ENCODE measurements around the gene GNAT2. TPM values are rescaled to one million over a fixed set of nuclear protein-coding genes. Genes with fewer than 3 reads are reported as not detected.
A peak's percentile ranks its signal among the peaks of the same experiment; 100 is the strongest.

Gene GNAT2
- polyA plus RNA-seq, 1 experiment = 0.06 TPM

DNA sequence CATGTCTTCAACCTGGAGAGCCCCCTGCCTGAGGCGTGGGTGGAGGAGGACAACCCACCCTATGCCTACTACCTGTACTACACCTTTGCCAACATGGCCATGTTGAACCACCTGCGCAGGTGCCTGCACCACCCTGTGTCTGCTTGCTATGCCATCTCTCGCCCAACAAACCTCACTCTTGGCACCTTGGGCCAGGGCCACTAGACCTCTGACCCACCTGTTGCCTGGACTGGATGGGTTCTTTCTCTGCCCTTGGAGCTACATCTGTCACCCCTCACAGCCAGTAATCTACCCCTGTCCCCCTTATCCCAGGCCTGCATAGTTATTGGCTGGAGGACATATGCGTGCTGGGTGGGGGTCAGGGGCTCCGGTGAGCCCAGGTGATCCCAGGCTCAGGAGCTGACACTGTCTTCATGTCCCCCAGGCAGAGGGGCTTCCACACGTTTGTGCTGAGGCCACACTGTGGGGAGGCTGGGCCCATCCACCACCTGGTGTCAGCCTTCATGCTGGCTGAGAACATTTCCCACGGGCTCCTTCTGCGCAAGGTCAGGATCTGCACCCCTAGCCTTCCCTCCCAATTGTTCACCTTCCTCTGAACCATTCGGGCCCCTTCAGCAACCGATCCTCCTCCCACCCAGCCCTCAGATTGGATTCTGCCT lies 10.1 kb upstream of the GNAT2 start:
- Histone ChIP-seq H3K9me3 (ENCODE audit: control insufficient read depth, insufficient read depth, low read length) (no peaks in the 10 kb centered on the region; the same call in 1 of the 2 replicates), H3K4me3 (ENCODE audit: low read depth, low read length) (no peak overlapping the region), H3K27ac (ENCODE audit: low read depth, low read length) (no peak overlapping the region), H3K27me3 (ENCODE audit: control insufficient read depth, insufficient read depth, low read length) (no peaks in the 10 kb centered on the region)
- TF ChIP-seq, protein P1, sequence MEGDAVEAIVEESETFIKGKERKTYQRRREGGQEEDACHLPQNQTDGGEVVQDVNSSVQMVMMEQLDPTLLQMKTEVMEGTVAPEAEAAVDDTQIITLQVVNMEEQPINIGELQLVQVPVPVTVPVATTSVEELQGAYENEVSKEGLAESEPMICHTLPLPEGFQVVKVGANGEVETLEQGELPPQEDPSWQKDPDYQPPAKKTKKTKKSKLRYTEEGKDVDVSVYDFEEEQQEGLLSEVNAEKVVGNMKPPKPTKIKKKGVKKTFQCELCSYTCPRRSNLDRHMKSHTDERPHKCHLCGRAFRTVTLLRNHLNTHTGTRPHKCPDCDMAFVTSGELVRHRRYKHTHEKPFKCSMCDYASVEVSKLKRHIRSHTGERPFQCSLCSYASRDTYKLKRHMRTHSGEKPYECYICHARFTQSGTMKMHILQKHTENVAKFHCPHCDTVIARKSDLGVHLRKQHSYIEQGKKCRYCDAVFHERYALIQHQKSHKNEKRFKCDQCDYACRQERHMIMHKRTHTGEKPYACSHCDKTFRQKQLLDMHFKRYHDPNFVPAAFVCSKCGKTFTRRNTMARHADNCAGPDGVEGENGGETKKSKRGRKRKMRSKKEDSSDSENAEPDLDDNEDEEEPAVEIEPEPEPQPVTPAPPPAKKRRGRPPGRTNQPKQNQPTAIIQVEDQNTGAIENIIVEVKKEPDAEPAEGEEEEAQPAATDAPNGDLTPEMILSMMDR (IDR thresholded peaks at IDR 0.05; ENCODE audit: low read depth, low read length) = no peak
- ChIA-PET POLR2A (interaction anchor here (1.3 kb wide), 1 partner anchor 81 kb away, joined by 6 read pairs; the partner anchor contains the start of gene GNAI3), CTCF (interaction anchor here (1.2 to 8.9 kb wide), 8 partner anchors 9 to 84 kb away, joined by 3 to 64 read pairs (median 7); partner anchors contain the start of gene GNAI3)
- DNase-seq (ENCODE audit: low read depth, low spot score) = no peak

DNA sequence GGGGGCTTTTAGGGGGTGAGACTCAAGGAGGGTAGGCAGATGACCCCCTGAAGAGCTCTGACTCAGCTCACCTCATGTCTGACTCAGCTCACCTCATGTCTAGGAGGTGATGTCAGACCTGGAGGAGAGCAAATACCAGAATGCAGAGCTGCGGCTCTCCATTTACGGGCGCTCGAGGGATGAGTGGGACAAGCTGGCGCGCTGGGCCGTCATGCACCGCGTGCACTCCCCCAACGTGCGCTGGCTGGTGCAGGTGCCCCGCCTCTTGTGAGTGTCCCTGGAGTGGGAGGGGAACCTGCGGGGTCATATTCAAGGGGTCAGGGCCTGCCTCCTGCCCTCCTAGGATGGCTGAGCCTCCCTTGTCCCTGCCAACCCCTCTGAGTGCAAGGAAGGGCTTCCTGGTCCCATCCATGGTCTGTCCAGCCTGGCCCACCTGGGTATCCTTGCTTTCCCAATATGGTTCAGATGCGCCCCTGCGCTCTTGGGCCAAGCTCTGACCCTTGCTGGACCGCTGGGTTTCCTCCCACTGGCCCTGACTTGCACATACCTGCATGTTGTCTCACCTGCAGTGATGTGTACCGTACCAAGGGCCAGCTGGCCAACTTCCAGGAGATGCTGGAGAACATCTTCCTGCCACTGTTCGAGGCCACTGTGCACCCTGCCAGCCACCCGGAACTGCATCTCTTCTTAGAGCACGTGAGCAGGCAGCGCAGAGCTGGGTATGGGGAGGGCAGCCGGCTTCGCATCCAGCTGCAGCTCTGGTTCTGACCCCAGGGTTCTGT lies 9.3 kb upstream of the GNAT2 start:
- no peak for DNase-seq (ENCODE audit: low read depth, low spot score)
- TF ChIP-seq, protein P1 (IDR thresholded peaks at IDR 0.05; ENCODE audit: low read depth, low read length) = no peak
- ChIA-PET CTCF (interaction anchor here (1.4 to 8.9 kb wide), 5 partner anchors 10 to 83 kb away, joined by 3 to 64 read pairs (median 17); partner anchors contain the start of gene GNAI3), POLR2A (interaction anchor here (1.3 kb wide), 1 partner anchor 81 kb away, joined by 6 read pairs; the partner anchor contains the start of gene GNAI3)
- Histone ChIP-seq H3K27me3 (ENCODE audit: control insufficient read depth, insufficient read depth, low read length) (no peaks in the 10 kb centered on the region), H3K4me3 (ENCODE audit: low read depth, low read length) (no peak overlapping the region), H3K9me3 (ENCODE audit: control insufficient read depth, insufficient read depth, low read length) (no peaks in the 10 kb centered on the region; the same call in 1 of the 2 replicates), H3K27ac (ENCODE audit: low read depth, low read length) (no peak overlapping the region)

DNA sequence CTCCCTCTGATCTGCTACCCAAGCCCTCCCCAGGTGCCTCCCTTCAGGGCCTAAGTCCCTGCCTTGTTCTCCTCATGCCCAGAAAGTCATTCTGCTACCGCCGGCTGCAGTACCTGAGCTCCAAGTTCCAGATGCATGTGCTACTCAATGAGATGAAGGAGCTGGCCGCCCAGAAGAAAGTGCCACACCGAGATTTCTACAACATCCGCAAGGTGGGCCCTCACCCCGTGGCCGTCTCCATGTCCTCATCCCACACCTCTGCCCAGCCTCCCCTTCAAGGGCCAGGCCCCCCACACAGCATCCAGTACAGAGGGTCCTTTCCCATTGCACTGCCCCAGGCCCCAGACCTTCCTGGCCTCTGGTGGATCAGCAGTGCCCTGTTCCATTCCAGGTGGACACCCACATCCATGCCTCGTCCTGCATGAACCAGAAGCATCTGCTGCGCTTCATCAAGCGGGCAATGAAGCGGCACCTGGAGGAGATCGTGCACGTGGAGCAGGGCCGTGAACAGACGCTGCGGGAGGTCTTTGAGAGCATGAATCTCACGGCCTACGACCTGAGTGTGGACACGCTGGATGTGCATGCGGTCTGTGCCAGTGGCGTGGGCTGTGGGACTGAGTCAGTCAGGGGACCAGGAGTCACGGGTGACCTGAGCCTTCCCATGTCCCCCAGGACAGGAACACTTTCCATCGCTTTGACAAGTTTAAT lies 8.4 kb upstream of the GNAT2 start:
- H3K4me3 ChIP-seq (ENCODE audit: low read depth, low read length) = no peak overlapping the region
- H3K27me3 ChIP-seq (ENCODE audit: control insufficient read depth, insufficient read depth, low read length) = no peaks in the 10 kb centered on the region
- ChIA-PET POLR2A (no interaction called here), CTCF (interaction anchor here (0.6 to 8.9 kb wide), 3 partner anchors 11 to 82 kb away, joined by 4 to 64 read pairs (median 32); no protein-coding TSS in a partner anchor)
- TF ChIP-seq, protein P1 (IDR thresholded peaks at IDR 0.05; ENCODE audit: low read depth, low read length) = no peak
- no peaks in the 10 kb centered on the region; the same call in 1 of the 2 replicates for H3K9me3 ChIP-seq (ENCODE audit: control insufficient read depth, insufficient read depth, low read length)
- no peak overlapping the region for H3K27ac ChIP-seq (ENCODE audit: low read depth, low read length)
- DNase-seq (ENCODE audit: low read depth, low spot score) = no peak

DNA sequence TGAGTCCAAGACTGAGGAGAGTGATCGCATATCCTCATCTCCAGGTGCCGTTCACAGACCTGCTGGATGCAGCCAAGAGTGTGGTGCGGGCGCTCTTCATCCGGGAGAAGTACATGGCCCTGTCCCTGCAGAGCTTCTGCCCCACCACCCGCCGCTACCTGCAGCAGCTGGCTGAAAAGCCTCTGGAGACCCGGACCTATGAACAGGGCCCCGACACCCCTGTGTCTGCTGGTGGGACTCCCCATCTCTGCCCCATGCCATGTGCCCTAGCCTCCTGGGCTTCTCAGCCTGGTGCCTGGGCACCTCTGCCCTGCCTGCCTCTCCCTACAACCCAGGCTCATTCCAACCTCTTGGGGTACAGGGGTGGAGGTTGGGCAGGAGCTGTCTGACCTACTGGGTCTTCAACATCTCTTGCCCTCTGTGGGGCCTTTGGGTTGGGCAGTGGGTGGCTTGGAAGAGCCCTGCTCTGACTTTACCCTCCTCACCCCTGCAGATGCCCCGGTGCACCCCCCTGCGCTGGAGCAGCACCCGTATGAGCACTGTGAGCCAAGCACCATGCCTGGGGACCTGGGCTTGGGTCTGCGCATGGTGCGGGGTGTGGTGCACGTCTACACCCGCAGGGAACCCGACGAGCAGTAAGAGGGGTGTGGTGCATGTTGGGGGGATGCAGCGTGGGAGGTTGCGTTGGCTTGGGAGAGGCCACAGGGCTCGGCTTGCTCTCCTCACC lies 7.4 kb upstream of the GNAT2 start:
- ChIA-PET POLR2A (no interaction called here), CTCF (interaction anchor here (1.5 to 8.9 kb wide), 2 partner anchors 12 to 81 kb away, joined by 4 to 64 read pairs; no protein-coding TSS in a partner anchor)
- DNase-seq (ENCODE audit: low read depth, low spot score) = no peak
- Histone ChIP-seq H3K9me3 (ENCODE audit: control insufficient read depth, insufficient read depth, low read length) (no peaks in the 10 kb centered on the region; the same call in 1 of the 2 replicates), H3K27ac (ENCODE audit: low read depth, low read length) (peak overlapping the region; percentile 21), H3K4me3 (ENCODE audit: low read depth, low read length) (no peak overlapping the region), H3K27me3 (ENCODE audit: control insufficient read depth, insufficient read depth, low read length) (no peaks in the 10 kb centered on the region)
- TF ChIP-seq, protein P1 (IDR thresholded peaks at IDR 0.05; ENCODE audit: low read depth, low read length) = no peak

Data from AG04450 (cell line).